Stimulated activated CD4-positive, alpha-beta T cell treated with anti-CD3 and anti-CD28 coated beads, Interleukin-1b, Interleukin-23, amount 100 ng/mL, for 24 hours (primary cell): ENCODE data around the gene PLCL2.

Source experiments
- DNase-seq, 4 experiments: peaks; one replicate each; pipeline ENCODE4 v3.0.0-alpha.2; 2020; ENCODE audit warnings: low read depth in 4 of 4, low spot score in 1 of 4

PLCL2 gene

DNA sequence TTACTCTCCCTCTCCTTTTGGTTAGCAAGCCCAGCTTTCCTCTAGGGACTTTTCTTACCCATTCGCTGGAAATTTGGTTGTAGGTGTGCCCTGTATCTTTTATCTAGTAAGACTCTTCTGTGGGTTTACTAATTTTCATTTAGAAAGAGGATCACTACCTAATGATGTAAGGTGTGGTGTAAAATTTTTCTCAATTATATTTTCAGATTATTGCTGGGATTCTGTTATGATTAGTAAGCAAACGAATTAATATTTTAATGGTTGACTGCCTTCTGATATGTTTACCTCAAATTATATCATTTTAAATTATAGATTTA lies 28.5 kb downstream of the PLCL2 start:
- DNase-seq, result no peak

GRCh38 chr3:16916840-16917239 lies 32.1 kb downstream of the PLCL2 start:
- DNase-seq, result no peak

DNA sequence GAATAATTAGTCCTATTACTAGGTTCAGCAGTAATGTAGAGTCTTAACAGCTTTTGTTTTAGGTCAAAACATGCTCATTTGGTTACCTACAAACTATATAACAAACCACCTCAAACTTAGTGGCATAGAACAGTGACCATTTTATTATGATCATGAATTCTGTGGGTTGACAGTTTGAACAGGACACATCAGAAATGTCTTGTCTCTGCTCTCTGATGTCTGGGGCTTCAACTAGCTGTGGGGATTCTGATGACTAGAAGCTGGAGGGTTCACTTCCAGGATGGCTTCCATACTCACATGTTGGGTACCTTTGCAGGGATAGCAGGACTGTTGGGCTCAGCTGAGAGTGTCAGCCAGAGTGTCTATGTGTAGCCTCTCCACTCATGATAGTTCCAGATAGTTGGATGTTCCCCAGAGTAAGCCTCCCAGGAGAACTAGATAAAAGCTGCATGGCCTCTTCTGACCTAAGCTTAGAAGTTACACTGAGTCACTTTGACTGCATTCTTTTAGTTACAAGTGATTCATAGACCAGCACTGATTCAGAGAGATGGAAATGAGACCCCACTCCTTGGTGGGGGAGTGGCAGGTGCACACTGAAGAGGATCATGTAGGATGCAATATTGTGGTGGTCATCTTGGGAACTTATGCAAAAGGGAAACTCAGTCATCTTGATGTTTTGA lies 32.6 kb downstream of the PLCL2 start:
- DNase-seq, result no peak

DNA sequence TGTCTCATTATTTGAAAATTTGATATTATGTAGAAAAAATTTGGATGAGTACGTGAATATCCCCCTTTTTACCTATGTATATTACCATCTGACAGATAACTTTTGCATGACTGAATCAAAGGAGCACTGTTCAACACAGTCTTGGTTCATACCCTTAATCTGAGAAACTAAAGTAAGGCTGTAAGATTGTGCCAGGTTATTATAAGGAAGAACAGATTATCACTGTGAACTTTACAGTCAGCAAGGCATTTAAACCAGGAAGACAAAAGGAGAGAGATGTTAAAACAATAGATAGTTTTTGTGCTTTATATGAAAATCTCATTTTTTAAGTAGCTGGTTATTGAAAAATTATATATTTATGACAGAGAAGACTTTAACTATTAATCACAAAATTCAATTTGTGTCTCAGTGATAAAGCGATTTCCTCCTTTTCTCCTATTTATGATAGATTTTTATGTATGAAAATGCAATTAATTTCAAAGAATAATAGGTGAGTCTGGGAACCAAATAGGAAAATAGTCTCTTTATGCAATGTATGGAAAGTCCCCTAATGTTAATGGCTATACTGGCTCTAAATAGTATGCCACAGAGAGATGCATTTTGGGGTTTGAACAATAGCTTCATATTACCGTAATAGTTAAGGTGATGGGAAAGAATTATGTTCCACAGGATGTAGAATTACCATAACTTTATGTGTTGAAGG lies 33.4 kb downstream of the PLCL2 start:
- no peak for DNase-seq

GRCh38 chr3:16918683-16919025 lies 33.9 kb downstream of the PLCL2 start:
- DNase-seq, result no peak

DNA sequence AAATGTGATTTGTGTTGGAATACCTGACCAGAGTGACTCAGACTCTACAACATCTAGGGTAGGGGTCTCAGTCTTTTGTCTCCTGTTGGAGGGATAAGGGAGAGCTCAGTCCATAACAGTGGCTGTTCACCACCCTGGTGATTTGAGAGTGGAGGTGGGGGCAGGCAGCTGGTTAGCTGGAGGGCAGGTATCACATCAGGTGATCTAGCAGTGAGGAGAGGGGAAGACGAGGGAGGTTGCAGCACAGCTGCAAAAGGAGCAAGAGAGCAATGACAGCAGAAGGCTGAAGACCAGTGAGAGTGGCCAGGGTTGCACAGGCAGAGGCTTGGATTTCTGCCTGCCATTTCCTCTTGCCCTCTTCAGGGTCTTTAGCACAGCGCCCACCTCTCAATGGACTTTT lies 38.4 kb downstream of the PLCL2 start:
- DNase-seq, result no peak

DNA sequence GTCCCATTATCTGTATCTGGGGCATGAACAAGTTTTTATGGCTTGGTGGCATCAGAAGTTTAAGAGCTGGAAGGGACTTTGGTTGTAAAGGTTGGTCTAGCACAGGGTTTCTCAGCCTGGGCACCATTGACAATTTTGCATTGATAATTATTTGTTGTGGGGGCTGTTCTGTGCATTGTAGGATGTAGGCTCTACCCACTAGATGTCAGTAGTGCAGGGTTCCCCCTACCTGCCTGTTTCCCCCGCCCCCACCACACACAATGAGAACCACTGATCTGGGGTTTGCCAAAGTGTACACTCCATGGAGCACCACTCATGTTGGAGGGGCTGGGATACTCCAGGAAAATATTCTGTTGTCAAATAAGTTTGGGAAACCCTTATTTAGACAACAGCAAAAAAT lies 42.7 kb downstream of the PLCL2 start:
- no peak for DNase-seq

GRCh38 chr3:16928386-16929132 lies 43.8 kb downstream of the PLCL2 start:
- no peak for DNase-seq

GRCh38 chr3:16929311-16929710 lies 44.6 kb downstream of the PLCL2 start:
- no peak for DNase-seq

GRCh38 chr3:16932877-16933276 lies 48.1 kb downstream of the PLCL2 start:
- DNase-seq, result no peak

GRCh38 chr3:16935781-16936180 lies 51.0 kb downstream of the PLCL2 start:
- DNase-seq, result no peak

GRCh38 chr3:16936233-16936632 lies 51.5 kb downstream of the PLCL2 start:
- DNase-seq, result no peak

DNA sequence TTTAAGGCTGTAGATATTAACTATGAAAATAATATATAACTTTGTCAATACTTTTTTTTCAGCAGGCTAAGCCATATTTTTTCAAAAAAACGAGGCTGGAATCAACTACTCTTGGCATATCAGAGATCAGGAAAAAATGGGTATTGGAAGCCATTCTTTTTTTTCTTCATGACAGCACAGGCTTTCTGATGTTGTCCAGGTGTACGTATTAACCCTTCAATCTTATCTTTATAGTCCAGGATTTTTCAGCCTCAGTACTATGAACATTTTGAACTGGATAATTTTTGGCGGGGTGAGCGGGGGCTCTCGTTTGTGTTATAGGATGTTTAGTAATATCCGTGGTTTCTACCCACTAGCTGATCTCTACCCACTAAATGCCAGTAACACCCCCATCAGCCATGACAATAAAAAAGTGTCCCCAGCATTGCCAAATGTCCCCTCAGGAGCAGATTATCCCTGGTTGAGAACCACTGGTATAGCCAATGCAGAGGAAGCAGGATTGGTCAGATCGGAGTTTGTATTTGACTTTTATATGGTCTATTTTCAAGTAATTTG lies 52.0 kb downstream of the PLCL2 start:
- DNase-seq, result no peak

GRCh38 chr3:16937326-16937845 lies 52.6 kb downstream of the PLCL2 start:
- DNase-seq, result no peak

DNA sequence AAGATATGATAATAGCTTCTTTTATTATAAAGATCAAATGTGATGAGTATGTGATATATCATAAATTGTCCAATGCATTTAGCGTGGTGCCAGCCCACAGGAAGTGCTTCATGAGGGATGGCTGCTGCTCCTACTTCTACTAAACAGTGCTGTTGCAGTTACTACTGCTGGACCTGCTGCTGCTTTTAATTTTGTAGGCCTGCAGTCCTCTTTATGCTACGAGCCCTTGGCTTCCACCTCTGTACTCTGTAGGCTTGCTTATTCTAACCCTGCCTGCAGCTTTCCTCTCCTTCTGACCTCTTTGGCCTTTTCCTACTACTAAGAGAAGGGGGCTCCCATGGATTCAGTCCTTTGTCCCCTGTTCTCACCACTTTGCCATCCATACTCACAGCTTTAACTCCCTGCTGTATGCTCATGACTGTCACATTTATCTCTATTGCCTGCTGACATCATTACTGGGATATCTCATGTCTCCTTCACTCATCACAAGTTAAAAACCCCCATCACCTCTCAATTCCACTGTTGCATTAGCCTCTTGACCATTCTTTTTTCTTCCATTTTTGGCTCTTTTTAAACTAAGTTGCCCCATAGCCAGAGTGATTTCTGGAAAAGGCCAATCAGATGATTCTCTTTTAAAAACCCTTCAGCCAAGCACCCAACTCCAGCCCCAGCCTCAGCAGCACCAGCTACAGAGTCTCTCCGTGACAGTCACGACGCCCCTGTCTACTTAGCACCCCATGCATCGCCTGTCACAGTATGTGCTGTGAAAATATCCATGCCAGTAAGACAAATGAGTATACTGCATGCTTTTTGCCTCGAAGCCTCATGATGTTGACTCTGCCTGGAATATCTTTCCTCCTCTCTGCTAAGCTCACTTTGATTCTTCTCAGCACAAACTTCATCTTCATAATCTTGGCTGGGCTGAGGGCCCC lies 56.3 kb downstream of the PLCL2 start:
- no peak for DNase-seq

DNA sequence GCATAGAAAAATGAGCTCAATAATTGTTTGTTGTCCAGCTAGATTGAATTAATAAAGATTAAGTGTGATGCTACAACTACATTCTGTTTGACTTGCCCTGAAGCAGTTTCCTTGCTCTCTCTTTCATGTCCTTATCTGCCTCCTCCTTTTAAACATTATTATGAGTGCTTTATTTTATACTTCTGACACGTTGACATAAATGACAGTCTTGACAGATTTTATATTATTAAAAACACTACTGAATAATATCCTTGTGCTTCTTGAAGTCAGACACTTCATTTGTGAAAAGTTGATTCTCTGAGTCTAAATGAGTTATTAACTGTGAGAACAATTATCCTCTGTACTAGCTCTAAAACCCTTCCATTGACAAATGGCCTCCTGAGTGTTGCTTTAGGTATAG lies 58.2 kb downstream of the PLCL2 start:
- DNase-seq, result no peak

DNA sequence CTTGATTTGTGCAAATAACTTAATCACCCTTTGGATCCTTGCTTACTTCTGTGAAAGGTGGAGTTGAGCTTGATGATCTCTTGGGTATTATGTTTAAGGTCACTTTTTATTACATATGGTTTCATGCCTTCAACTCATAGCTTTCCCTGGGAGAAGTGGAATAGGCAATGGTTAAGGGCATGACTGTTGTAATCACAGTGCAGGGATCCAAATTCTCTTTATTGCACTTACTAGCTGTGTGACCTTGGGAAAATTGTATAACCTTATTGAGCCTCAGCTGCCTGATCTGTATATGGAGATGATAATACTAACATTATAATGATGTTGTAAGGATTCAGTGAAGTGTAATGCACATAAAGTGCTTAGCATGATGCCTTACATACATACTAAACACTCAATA lies 59.1 kb downstream of the PLCL2 start:
- no peak for DNase-seq

DNA sequence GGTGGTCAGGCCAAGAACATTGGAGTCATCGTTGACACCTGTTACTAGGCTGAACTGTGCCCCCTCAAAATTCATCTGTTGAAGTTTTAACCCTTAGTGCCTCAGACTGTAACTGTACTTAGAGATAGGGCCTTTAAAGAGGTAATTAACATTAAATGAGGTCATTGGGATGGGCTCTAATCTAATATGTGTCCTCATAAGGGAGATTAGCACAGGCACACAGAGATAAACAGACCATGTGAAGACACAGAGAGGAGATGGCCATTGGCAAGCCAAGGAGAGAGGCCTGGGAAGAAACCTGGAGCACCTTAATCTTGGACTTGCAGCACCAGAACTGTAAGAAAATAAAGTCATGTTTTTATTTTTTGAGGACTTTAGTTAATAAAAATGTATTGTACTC lies 59.6 kb downstream of the PLCL2 start:
- DNase-seq, result no peak

- DNase-seq, result no peak
Observed at GRCh38 chr3:16945330-16945729, 60.6 kb downstream of the PLCL2 start.

DNA sequence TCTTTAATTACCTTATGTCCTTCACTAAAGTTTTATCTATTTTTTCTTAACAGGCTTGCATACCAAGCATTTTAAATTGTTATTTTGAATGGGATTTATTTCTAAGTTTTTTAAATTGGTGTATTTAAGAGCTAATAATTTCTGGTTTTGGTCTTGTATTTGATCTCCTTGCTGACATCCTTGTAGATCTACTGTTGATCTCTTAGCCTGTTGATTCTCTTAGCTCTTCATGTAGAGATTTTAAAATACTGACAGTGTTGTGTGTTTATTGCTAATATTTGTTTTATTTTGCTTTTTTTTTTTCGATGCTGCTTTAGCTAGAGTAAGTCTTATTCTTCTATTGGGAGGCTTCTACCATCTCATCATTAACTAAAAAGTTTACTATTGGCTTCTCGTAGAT lies 65.5 kb downstream of the PLCL2 start:
- DNase-seq, result no peak

DNA sequence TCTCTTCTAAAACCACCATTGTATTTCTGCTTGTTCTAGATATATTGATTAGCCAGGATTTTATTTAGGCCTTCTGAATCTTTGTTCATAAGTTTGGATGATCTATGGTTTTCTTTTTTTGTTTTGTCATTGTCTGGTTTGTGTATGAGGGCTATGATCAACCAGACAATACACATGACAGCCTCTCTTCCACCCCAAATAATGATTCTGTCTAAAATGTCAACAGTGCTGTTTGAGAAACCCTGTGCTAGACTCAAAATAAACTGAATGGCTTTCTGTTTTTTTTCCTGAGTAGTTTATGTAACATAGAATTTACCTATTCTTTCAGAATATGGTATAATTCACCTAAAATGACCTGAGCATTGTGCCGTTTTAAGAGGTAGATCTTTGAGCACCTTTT lies 66.1 kb downstream of the PLCL2 start:
- DNase-seq, result no peak
